Measurements from ENCODE around the gene SPACA9. TPM values are rescaled to one million over a fixed set of nuclear protein-coding genes. Genes with fewer than 3 reads are reported as not detected.
A peak's percentile ranks its signal among the peaks of the same experiment; 100 is the strongest.

SPACA9 gene
- total and polyA plus RNA-seq, 2 of the 4 experiments (the other 2 are of a cell fraction): 0.90 to 4.9 TPM

- TF ChIP-seq MAZ (IDR thresholded peaks at IDR 0.05; ENCODE audit: borderline replicate concordance, low read depth, low read length) (no peak), MAFK (IDR thresholded peaks at IDR 0.05; ENCODE audit: low read depth, low read length) (no peak)
Measured at GRCh38 chr9:132894862-132895835, 16.5 kb downstream of the SPACA9 start (continued).

GRCh38 chr9:132896264-132896663 is 17.6 kb downstream of the SPACA9 start:
- H3K9me3 ChIP-seq (ENCODE audit: control insufficient read depth, insufficient read depth, low read length): no peaks in the 10 kb centered on the region
- H3K4me2 ChIP-seq (ENCODE audit: low read depth, low read length): no peak overlapping the region
- H2BK120ac ChIP-seq (ENCODE audit: low read depth, low read length): no peak overlapping the region
- no peaks in the 10 kb centered on the region for H3K9me1 ChIP-seq (ENCODE audit: insufficient read depth, low read length)
- no peak overlapping the region for H4K91ac ChIP-seq (ENCODE audit: insufficient read depth, low read depth, low read length)
- no peaks in the 10 kb centered on the region for H3K79me1 ChIP-seq (ENCODE audit: low read depth in 1 of 2, low read length in 2 of 2)
- in situ Hi-C loops (cut with MboI; ENCODE audit: low sequenced_read_pairs): no loop called here
- dilution Hi-C loops (cut with HindIII; ENCODE audit: low sequenced_read_pairs, unreplicated experiment): no loop called here
- WGBS, 2 experiments (ENCODE audit: extremely low coverage in 2 of 2, insufficient read length in 1 of 2): 92% methylated on average over 2 of the region's 13 CpGs; no CpG with 5 or more reads in 1 of the 2 experiments
- no peak overlapping the region for H3K9ac ChIP-seq (ENCODE audit: low read depth, low read length)
- H4K20me1 ChIP-seq (ENCODE audit: insufficient read depth, low read length): 0 out of 2 replicates have a peak, but pooled peaks cover 5% of the 10 kb centered on the region
- no peak overlapping the region for H3K18ac ChIP-seq (ENCODE audit: low read depth, low read length)
- ATAC-seq (ENCODE audit: low read depth): no peak
- H3K4me1 ChIP-seq (ENCODE audit: control insufficient read depth, insufficient read depth, low read length): no peaks in the 10 kb centered on the region
- no peak overlapping the region for H2AK9ac ChIP-seq (replicated peaks; ENCODE audit: low read depth, low read length, poor library complexity)
- no peak overlapping the region for H4K5ac ChIP-seq (ENCODE audit: low read depth, low read length)
- no TSS peak for BruUV-seq (replicated peaks)
- no peak overlapping the region for H4K8ac ChIP-seq (ENCODE audit: low read depth in 2 of 2, low read length in 2 of 2)
- intact Hi-C loops (cut with micrococcal nuclease): no loop called here
- peak; percentile 56 for TF ChIP-seq CEBPB (IDR thresholded peaks at IDR 0.05; ENCODE audit: low read depth, low read length)
- TF ChIP-seq FOS (IDR thresholded peaks at IDR 0.05; ENCODE audit: low read depth, low read length): no peak
- no peak for TF ChIP-seq CHD1 (IDR thresholded peaks at IDR 0.05; ENCODE audit: low read depth, low read length)
- no peak overlapping the region for H3K27ac ChIP-seq (ENCODE audit: insufficient read depth, low read length)
- H3K36me3 ChIP-seq (ENCODE audit: control insufficient read depth, insufficient read depth, low read length): peaks cover 63% of the 10 kb centered on the region
- no peak overlapping the region for H2BK15ac ChIP-seq (ENCODE audit: low read depth, low read length)
- no peak overlapping the region for H2AK5ac ChIP-seq (ENCODE audit: low read depth, low read length)
- H2AFZ ChIP-seq (replicated peaks; ENCODE audit: low read length, poor library complexity): no peak overlapping the region
- H3K4me3 ChIP-seq (ENCODE audit: insufficient read depth, low read depth, low read length): no peak overlapping the region
- ChIA-PET POLR2A (ENCODE audit: unreplicated experiment) (no interaction called here), CTCF (no interaction called here)
- no peak for DNase-seq
- no peak overlapping the region for H3K23ac ChIP-seq (ENCODE audit: low read depth, low read length)
- no peak overlapping the region for H2BK5ac ChIP-seq (ENCODE audit: low read depth, low read length, poor library complexity, severe bottlenecking)
- no peak overlapping the region for H3K4ac ChIP-seq (ENCODE audit: low read depth, low read length)
- H3K56ac ChIP-seq (ENCODE audit: extremely low read depth, insufficient read depth, low read length): no peak overlapping the region
- H3K14ac ChIP-seq (replicated peaks; ENCODE audit: low read depth, low read length): no peak overlapping the region
- no peaks in the 10 kb centered on the region for H3K27me3 ChIP-seq (ENCODE audit: control insufficient read depth, insufficient read depth, low read length)
- H2BK20ac ChIP-seq (ENCODE audit: low read depth, low read length): no peak overlapping the region
